Urothelium cell line (cell line): Measurements from ENCODE around the gene ZNF436.
"Not testable (repeated sequence)": the region's sequence is repeated elsewhere in the genome, so short reads cannot be mapped to it uniquely, and the experiment has no call there.

ENCODE experiments used
- DNase-seq: peaks from one replicate; pipeline ENCODE4 v3.0.0; 2011; ENCODE audit warnings: low spot score, mixed read lengths
- FAIRE-seq: peaks from 2 replicates; lab custom pipeline; 2011; peaks lifted over from hg19 to GRCh38; lab: Jason Lieb, UNC

The ZNF436 gene

GRCh38 chr1:23393706-23394105 is 24.1 kb upstream of the ZNF436 start:
- DNase-seq, result peak; percentile 84
- no peak for FAIRE-seq

- peak; percentile 100 for FAIRE-seq
- no peak for DNase-seq
Measured at GRCh38 chr1:23392125-23392855, 22.7 kb upstream of the ZNF436 start.

- FAIRE-seq, result no peak
- DNase-seq, result no peak
Measured at GRCh38 chr1:23389837-23390321, 20.2 kb upstream of the ZNF436 start.

- no peak for DNase-seq
- no peak for FAIRE-seq
Measured at GRCh38 chr1:23387494-23387893, 17.9 kb upstream of the ZNF436 start.

GRCh38 chr1:23385119-23385621 is 15.5 kb upstream of the ZNF436 start:
- FAIRE-seq, result no peak
- DNase-seq, result no peak

- FAIRE-seq (no peak), DNase-seq (no peak)
Measured at GRCh38 chr1:23384312-23385058, 14.8 kb upstream of the ZNF436 start.

GRCh38 chr1:23383577-23384311 is 14.1 kb upstream of the ZNF436 start:
- FAIRE-seq (no peak), DNase-seq (no peak)

- FAIRE-seq, result no peak
- DNase-seq, result no peak
Measured at GRCh38 chr1:23381233-23381885, 11.7 kb upstream of the ZNF436 start.

- DNase-seq, result no peak
- FAIRE-seq, result no peak
Measured at GRCh38 chr1:23380719-23381118, 11.1 kb upstream of the ZNF436 start.

GRCh38 chr1:23380236-23380635 is 10.6 kb upstream of the ZNF436 start:
- not testable (repeated sequence) for FAIRE-seq, DNase-seq

GRCh38 chr1:23376890-23377811 is 7.5 kb upstream of the ZNF436 start:
- DNase-seq (peak; percentile 77), FAIRE-seq (no peak)

- DNase-seq, FAIRE-seq: not testable (repeated sequence)
Measured at GRCh38 chr1:23374079-23374735, 4.6 kb upstream of the ZNF436 start.

- DNase-seq (no peak), FAIRE-seq (no peak)
Measured at GRCh38 chr1:23371987-23372880, 2.6 kb upstream of the ZNF436 start.

- no peak for DNase-seq
- FAIRE-seq, result no peak
Measured at GRCh38 chr1:23370709-23371584, 1.3 kb upstream of the ZNF436 start.

- FAIRE-seq, result no peak
- no peak for DNase-seq
Measured at GRCh38 chr1:23370330-23370708, 683 bp upstream of the ZNF436 start.

- peak; percentile 89 for DNase-seq
- FAIRE-seq, result no peak
Measured at GRCh38 chr1:23368562-23369334, 888 bp downstream of the ZNF436 start.
